Thyroid gland (tissue), 4 donors: ENCODE results near the gene ITM2C.

Experiments
- CTCF ChIP-seq, 6 experiments: fragments of 200-600 bp in 3 of 6; fragments of 450-650 bp in 3 of 6; sonication (generic) in 3 of 6; IDR thresholded peaks; one replicate each; pipeline ENCODE4 v1.5.1; 2016 to 2019; ENCODE audit warnings: antibody characterized with exemption in 6 of 6, mild to moderate bottlenecking in 2 of 6, inconsistent platforms in 1 of 6, moderate library complexity in 1 of 6
- POLR2A ChIP-seq, 2 donors: fragments of 450-650 bp; IDR thresholded peaks; one replicate each; pipeline ENCODE4 v1.6.1; 2017; ENCODE audit warnings: antibody characterized with exemption in 2 of 2, mild to moderate bottlenecking in 2 of 2, moderate library complexity in 1 of 2

GRCh38 chr2:230899287-230899686 is 34.5 kb downstream of the ITM2C start:
- TF ChIP-seq CTCF (IDR thresholded peaks at IDR 0.05) (no peak), POLR2A (IDR thresholded peaks at IDR 0.05) (no peak)
